ENCODE results near the gene CLEC14A.

- no peak for TF ChIP-seq POLR2A (IDR thresholded peaks at IDR 0.05)
- TF ChIP-seq, protein P1, sequence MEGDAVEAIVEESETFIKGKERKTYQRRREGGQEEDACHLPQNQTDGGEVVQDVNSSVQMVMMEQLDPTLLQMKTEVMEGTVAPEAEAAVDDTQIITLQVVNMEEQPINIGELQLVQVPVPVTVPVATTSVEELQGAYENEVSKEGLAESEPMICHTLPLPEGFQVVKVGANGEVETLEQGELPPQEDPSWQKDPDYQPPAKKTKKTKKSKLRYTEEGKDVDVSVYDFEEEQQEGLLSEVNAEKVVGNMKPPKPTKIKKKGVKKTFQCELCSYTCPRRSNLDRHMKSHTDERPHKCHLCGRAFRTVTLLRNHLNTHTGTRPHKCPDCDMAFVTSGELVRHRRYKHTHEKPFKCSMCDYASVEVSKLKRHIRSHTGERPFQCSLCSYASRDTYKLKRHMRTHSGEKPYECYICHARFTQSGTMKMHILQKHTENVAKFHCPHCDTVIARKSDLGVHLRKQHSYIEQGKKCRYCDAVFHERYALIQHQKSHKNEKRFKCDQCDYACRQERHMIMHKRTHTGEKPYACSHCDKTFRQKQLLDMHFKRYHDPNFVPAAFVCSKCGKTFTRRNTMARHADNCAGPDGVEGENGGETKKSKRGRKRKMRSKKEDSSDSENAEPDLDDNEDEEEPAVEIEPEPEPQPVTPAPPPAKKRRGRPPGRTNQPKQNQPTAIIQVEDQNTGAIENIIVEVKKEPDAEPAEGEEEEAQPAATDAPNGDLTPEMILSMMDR (IDR thresholded peaks at IDR 0.05) = no peak
Measured at GRCh38 chr14:38243696-38244240, 12.1 kb downstream of the CLEC14A start.

Data from transverse colon (tissue), 3 donors.